Left lung (tissue), 10 donors: ENCODE measurements around the gene POU4F1. TPM values are rescaled to one million over a fixed set of nuclear protein-coding genes. Genes with fewer than 3 reads are reported as not detected.

Experiments
- ATAC-seq: fragments of 200-7000 bp; cut with Tn5 transposase; one replicate; pipeline ENCODE4 v1.9.1; 2020; ENCODE audit warnings: moderate library complexity
- DNase-seq, 4 donors: peaks; one replicate each; pipeline ENCODE4 v3.0.0-alpha.2; 2013 to 2020
- H3K27ac ChIP-seq, 2 donors: fragments of 200-600 bp; sonication (generic) in 1 of 2; one replicate each; pipeline versions ENCODE4 v1.5.0 to v1.8.0; 2020 to 2021
- H3K27me3 ChIP-seq, 2 donors: fragments of 200-600 bp; sonication (generic) in 1 of 2; one replicate each; pipeline versions ENCODE4 v1.5.0 to v1.8.0; 2020 to 2021
- H3K36me3 ChIP-seq, 2 donors: fragments of 200-600 bp; sonication (generic) in 1 of 2; one replicate each; pipeline versions ENCODE4 v1.5.0 to v1.8.0; 2020 to 2021
- H3K4me1 ChIP-seq, 2 donors: fragments of 200-600 bp; one replicate each; pipeline ENCODE4 v1.8.0; 2021
- H3K4me3 ChIP-seq, 2 donors: fragments of 200-600 bp; sonication (generic) in 1 of 2; one replicate each; pipeline versions ENCODE4 v1.5.0 to v1.8.0; 2020 to 2021; ENCODE audit warnings: mild to moderate bottlenecking in 1 of 2
- H3K9me3 ChIP-seq, 2 donors: fragments of 200-600 bp; sonication (generic) in 1 of 2; one replicate each; pipeline versions ENCODE4 v1.5.0 to v1.8.0; 2020 to 2021
- CTCF ChIP-seq, 2 donors: fragments of 200-600 bp; sonication (generic) in 1 of 2; IDR thresholded peaks; one replicate each; pipeline versions ENCODE4 v1.5.0 to v1.8.0; 2021; ENCODE audit warnings: antibody characterized with exemption in 2 of 2
- intact Hi-C, 2 donors: fragments of 100-400 bp; cut with DNase I; formaldehyde crosslinking; loops; one replicate each; pipeline versions ENCODE4 v1.11.2 to v1.14.2; 2022
- polyA plus RNA-seq, 6 donors: library from polyadenylated mRNA; unstranded; fragments of 120-200 nt; gene quantifications; one replicate each; pipeline ENCODE4 v1.2.1, GENCODE V29; 2013; ENCODE audit not compliant: insufficient read length in 6 of 6
- total RNA-seq, 2 donors: library from RNA; stranded (reverse); fragmentation: NEBNext Ultra II Directional; extraction: Animal tissue kit (Norgen Biotek cat#: 25700); gene quantifications; one replicate each; pipeline ENCODE4 v1.2.1, GENCODE V29; 2021
- donor health status: DM: no; HTN: yes; CAD: no.
- donor health status: DM: no; HTN: no; CAD: no.

The POU4F1 gene
- total and polyA plus RNA-seq, 8 donors = 0.15 TPM; not detected in 6

GRCh38 chr13:78598966-78599644 is 4.2 kb downstream of the POU4F1 start:
- Histone ChIP-seq H3K4me1 (peaks cover 8 to 35% of the 10 kb centered on the region in 2 donors), H3K27me3 (peaks cover 96 to 97% of the 10 kb centered on the region in 2 donors), H3K27ac (no peak overlapping the region), H3K36me3 (no peaks in the 10 kb centered on the region), H3K4me3 (no peak overlapping the region), H3K9me3 (no peaks in the 10 kb centered on the region)
- DNase-seq (no peak), ATAC-seq (no peak)
- intact Hi-C loops = no loop called here
- no peak for TF ChIP-seq CTCF (IDR thresholded peaks at IDR 0.05)

- peaks cover 96 to 97% of the 10 kb centered on the region in 2 donors for H3K27me3 ChIP-seq
- ATAC-seq (no peak), DNase-seq (no peak)
- intact Hi-C loops = no loop called here
- peaks cover 8 to 30% of the 10 kb centered on the region in 2 donors for H3K4me1 ChIP-seq
- no peaks in the 10 kb centered on the region for H3K36me3 ChIP-seq
- no peak overlapping the region for H3K27ac ChIP-seq
- TF ChIP-seq CTCF (IDR thresholded peaks at IDR 0.05) = no peak
- H3K4me3 ChIP-seq = no peak overlapping the region
- no peaks in the 10 kb centered on the region for H3K9me3 ChIP-seq
Measured at GRCh38 chr13:78598116-78598781, 5.1 kb downstream of the POU4F1 start.

- H3K9me3 ChIP-seq = no peaks in the 10 kb centered on the region
- no peak for ATAC-seq
- H3K27ac ChIP-seq = no peak overlapping the region
- no peak overlapping the region for H3K4me3 ChIP-seq
- peaks cover 3 to 24% of the 10 kb centered on the region in 2 donors for H3K4me1 ChIP-seq
- TF ChIP-seq CTCF (IDR thresholded peaks at IDR 0.05) = no peak
- DNase-seq = no peak
- no peaks in the 10 kb centered on the region for H3K36me3 ChIP-seq
- H3K27me3 ChIP-seq = peaks cover 96 to 97% of the 10 kb centered on the region in 2 donors
- intact Hi-C loops = no loop called here
Measured at GRCh38 chr13:78597602-78597932, 5.8 kb downstream of the POU4F1 start.

- no peaks in the 10 kb centered on the region for H3K36me3 ChIP-seq
Measured at GRCh38 chr13:78596736-78597601, 6.4 kb downstream of the POU4F1 start.

More at GRCh38 chr13:78596736-78597601, 6.4 kb downstream of the POU4F1 start:
- no peak for TF ChIP-seq CTCF (IDR thresholded peaks at IDR 0.05)
- Histone ChIP-seq H3K4me3 (peak overlapping the region in 1 of 2 donors; percentile 4), H3K27me3 (peaks cover 98% of the 10 kb centered on the region in 2 donors), H3K9me3 (no peaks in the 10 kb centered on the region), H3K4me1 (peaks cover 3 to 20% of the 10 kb centered on the region in 2 donors), H3K27ac (no peak overlapping the region)
- intact Hi-C loops = no loop called here
- ATAC-seq (no peak), DNase-seq (peak in 1 of 4 donors; percentile 65)
